ENCODE data around the gene FASTKD2.

Gene FASTKD2

DNA sequence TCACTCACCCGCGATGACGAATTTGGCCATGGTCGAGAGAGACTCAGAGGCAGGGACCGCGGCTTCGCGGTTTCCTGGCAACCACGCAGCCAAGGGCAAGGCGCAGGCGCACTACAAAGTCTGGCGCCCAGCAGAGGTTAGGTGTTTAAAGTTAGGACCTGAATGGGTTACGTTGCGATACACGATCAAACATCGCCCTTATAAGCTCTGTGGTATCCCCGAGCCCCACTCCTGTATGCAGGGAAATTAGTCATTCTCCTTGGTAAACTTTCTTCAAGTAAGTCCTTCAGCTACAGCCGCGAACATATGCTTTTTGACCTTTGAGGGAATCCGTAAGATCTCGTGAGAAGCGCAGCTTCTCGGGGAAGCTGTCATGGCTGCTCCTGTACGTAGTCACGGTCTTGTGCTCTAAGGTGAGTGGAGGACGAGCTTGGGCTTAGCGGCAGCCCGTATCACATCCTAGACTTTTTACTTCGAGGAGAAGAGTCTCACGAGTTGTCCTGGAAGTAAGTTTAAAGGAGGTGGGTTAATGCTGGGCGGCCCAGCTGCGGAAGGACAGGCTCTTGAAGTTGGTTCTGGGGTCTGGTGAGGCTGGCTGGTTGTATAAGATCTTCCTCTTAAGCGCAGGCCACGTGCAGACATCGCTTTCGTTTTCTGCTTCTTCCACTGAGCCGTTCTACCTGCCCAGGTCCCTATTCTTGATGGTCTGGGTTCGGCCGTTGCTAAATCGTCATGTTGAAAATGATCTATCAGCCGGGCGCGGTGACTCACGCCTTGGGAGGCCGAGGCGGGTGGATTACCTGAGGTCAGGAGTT is at the start of gene FASTKD2, which contains the start of gene MDH1B:
FASTKD2 (plus strand) TSS at position 365 of the 815 bp plus-strand sequence. CDS start 1,088 bp downstream, outside the sequence.
MDH1B (minus strand) TSS at position 87 of the 815 bp plus-strand sequence; CDS start at position 30, 57 bp downstream.
- peak; percentile 94 for DNase-seq

DNA sequence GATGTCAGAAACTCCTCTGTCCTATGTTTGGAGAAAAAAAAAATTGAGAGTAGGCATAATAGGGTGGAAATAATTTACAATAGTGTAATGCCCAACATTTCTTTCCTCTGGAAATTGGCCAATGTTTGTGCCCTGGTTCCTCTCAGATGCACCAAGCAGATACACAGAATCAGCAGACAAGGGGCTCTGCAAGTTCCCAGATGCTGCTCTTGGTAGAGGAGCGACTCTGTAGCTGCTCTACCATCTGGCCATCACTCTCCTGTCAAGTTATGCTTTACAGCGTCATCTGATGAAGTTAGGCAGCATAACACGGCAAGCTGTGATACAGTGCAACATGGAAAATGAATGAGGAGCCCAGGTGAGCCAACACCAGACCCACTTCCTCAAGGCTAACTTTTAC is 48.8 kb upstream of the FASTKD2 start:
- no peak for DNase-seq

DNA sequence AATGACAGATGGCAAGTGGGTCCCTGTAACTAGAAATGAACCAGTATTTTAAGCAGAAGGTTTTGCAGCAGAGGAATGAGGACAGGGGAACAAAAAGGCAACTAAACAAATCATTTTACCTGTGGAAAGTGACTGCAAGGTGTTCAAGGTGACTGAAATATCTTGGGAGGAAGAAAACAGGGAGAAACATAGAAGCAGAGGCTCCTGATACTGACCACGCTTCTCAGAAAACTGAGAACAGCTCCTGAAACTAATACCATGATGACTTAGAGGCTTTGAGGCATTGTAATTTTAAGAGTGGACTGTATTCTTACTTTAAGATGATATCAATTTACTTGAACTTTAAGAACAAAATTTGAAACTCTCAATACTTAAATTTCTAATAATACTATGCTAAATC is 47.1 kb upstream of the FASTKD2 start, which contains the start of gene DYTN:
DYTN (minus strand) TSS at position 101 of the 400 bp plus-strand sequence. CDS start 117 bp downstream, outside the sequence.
- no peak for DNase-seq

DNA sequence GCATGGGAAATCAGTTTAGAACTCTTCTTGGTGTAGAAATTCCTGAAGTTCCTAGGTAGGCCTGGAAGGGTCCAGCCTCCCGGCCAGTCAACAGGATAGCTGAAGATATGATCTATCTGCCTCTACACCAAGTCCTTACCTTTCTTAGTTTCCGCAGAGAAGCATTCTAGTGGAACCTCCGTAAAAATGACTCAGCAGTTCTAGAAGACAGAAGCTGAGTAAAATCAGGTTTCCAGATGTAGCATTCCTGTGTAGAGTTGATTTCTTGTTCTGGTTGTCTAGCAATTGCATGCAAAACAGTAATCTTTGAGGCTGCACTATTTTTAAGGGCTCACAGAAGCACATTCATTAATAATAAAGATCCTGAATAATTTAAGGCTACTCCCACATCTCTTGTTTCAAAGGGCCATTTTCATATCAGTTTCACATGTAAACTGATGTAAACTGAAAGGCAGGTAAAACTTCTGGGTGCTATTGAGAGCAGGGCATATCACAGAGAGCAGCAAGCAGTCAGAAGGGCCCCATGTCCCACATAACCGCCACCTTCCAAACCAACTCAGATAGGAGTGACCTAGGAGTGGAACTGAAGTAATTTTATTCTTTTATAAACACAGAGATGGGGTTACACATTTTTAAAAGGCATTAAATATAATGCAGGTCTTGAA is 44.0 kb upstream of the FASTKD2 start:
- peak; percentile 20 for DNase-seq

DNA sequence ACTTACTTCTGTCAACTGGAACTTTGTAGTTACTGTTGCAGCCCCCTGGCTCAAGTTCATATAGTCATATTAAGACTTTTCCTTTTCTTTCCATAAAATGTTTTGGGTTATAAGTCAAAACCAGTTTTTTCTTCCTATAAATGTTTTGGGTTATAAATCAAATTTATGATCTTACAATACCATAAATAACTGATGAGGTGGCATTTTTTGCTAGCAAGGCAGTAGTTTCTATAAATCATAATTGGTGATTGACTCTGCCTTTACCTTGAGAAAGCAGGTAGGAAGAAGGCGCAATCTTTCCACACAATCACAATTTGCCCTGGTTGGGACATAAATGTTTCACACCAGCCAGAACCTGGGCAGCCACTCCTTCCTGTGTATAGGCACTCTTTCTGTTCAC is 42.1 kb upstream of the FASTKD2 start:
- no peak for DNase-seq

DNA sequence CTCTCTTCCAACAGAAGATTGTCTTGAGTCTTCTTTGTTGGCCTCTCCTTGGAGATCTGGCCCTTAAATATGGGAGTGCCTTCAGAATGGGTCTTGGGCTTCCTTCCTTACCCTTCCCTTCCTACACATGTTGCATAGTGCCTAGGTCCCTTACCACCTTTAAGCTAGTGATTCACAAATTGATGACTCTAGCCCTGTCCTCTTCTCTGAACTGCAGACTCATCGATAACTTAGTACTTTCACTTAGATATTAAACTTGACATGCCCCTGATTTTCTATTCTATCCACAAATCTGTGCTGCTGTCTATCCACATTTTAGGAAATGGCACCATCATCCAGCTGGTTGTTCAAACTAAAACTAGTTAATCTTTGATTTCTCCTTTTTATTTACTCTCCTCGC is 38.1 kb upstream of the FASTKD2 start:
- no peak for DNase-seq

DNA sequence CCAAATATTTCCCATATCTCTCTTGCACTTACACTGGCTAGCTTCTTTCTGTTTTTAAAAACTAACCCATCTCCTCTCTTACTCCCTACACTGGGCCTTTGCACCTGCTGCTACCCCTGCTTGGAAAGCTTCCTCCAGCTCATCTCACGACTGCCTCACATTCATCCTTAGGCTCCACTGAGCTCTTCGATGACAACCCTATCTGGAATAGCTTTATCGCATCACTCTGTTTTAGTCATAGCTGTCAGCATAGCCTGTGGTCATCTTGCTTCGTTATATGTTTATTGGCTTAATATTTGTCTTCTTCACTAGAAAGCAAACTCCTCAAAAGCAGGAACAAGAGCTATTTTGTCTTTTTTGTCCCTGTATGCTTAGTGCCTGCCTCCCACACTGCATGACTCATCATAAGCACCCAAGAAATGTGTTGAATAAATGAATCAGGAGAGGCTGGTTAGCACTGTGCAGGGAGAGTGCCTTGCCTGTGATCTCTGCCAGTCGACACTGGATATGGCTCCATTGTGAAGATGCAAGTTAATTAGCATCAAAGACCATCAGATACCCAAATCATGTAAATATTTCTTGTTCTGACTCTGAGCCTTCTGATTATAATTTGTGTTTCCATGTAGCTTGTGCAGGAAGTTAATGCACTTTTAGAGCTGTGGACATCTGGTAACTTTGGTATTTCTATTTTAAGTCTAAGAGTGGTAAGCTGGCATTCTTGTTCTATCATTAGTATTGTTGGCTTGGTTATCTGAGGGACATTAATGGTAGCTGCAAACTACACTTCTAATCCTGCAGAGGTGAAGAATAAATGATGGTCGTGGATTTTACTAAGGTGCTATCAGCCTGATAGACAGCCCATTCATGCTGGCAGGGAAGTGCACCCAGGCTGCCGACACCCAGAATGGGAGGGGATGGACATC is 36.9 kb upstream of the FASTKD2 start:
- DNase-seq = no peak

DNA sequence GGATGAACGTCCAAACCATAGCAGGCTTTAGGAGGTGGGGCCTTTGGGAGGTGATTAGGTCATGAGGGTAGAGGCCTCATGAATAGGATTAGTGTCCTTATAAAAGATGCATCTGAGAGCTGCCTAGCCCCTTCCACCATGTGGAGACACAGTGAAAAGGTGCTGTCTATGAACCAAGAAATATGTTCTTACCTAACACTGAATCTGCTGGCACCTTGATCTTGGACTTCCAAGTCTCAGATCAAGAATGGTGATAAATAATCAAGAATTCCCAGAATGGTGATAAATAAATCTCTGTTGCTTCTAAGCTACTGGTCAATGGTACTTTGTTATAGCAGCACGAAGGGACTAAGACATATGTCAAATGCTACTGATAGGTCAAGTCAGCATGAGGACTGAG is 32.1 kb upstream of the FASTKD2 start:
- no peak for DNase-seq

DNA sequence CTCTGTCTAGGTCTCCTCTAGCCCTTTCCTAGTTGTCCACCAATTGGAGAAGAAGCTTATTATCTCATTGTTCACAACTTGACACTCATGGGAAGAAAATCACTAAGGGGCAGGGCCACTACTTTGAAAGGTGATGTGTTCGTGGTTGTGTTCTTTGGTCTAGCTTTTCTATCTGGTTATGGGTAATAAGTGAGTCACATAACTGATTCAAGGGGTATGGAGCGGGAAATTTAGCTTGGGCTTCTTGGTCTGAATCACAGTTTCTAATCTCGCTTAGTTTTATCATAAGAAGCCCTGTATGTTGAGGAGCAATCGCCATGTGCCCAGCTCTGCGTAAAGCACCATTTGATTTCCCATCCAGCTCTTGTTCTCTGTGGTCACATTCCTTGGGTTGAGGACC is 28.5 kb upstream of the FASTKD2 start:
- DNase-seq = no peak

DNA sequence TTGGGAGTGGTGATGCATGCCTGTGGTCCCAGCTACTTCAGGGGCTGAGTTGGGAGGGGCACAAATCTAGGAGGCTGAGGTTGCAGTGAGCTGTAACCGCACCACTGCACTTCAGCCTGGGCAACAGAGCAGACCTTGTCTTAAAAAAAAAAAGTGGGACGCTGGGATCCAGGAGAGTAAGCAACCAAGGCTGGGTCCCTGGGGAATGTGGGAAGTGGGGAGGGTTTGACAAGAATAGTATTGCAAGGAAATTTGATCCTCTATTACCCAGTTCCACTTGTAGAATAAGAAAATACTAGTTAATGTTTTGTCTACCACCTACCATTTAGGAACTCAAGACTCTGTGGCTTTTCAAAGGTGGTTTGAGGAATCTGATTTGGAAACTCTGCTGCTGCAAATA is 26.1 kb upstream of the FASTKD2 start:
- DNase-seq = no peak

DNA sequence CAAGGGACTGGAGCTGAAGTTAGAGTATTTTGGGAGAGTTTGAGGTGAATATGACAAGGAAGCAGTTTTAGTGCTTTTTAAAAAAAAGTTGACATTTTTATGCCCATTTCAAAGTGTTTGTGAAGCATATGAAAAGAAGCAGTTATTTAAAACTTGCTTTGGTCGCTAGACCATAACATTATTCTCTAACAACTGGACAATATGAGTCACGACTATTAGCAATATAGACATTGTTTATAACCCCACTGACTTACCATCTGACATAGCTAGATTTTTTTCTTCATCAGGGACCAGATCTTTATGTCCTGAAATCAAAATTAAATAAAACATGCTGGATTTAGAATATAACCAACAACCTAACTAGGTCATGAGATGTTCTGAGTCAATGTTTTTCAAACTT is 24.6 kb upstream of the FASTKD2 start:
- no peak for DNase-seq

DNA sequence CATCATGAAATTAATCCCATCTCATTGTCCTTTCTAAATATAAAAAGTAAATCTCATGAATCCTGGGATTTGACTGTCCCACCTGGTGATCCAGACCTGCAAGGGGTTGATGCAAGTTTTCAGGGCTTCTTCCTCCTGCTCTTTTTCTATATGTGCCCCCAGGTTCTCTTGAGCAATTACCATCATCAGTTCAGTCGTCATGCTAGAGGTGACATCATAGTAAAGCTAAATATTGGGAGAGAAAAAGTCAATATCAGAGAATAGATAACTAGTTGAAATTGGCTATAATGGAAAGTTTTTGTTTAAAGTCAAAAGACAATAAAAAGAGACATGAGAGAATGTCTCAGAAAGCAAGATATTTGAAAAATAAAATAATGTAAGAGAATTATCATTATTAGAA is 8.6 kb upstream of the FASTKD2 start:
- no peak for DNase-seq

DNA sequence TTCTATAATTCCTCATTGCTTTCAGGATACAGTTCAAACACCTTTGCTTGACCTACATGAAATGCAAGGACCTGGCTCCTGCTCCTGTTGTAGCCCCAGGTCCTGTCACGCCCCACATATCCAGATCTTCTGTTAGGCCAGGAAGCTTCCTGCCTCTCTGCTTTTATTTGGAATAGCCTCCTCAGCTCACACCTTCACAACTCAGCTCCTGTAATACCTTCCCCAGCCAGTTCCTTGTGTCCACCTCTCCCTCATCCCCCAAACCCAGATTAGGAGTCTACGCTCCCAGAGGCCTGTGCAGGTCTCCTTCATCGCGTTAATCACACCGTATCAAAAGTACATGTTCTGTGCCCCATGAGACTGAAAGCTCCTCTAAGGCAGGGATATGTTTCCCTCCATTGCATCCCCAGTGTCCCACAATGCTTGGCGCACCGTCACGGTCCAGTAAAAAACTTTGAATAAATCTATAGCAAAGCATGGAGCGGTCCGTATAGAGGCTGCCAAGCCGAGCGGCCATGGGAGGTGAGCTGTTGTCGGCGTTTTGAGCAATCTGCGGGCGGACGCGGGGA is 649 bp upstream of the FASTKD2 start:
- DNase-seq = no peak

DNA sequence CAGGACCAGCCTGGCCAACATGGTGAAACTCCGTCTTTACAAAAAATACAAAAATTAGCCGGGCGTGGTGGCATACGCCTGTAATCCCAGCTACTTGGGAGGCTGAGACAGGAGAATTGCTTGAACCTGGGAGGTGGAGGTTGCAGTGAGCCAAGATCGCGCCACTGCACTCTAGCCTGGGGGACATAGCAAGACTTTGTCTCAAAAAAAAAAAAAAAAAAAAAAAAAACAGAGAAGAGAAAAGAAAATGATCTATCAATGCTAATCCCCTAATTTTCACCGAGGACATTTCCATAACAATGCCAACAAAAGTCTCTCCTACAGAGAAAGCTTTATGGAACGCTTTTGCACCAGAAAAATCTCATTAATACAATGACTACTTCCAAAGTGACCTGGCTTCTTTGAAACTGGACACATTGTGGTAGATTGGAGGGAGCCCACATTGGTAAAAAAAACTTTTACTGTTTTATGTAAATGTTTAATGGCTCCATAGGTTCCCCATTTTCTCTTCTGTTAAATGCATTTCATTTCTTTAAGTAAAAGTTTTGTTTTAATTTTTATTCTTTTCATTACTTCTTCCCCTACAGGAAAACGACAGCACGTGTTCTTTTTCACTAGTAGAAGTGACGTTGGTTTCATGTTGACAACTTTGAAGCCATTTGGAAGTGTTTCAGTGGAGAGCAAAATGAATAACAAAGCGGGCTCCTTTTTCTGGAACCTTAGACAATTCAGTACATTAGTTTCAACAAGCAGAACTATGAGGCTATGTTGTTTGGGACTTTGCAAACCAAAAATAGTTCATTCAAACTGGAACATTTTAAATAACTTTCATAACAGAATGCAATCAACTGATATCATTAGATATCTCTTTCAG is 888 bp downstream of the FASTKD2 start:
- DNase-seq = no peak

DNA sequence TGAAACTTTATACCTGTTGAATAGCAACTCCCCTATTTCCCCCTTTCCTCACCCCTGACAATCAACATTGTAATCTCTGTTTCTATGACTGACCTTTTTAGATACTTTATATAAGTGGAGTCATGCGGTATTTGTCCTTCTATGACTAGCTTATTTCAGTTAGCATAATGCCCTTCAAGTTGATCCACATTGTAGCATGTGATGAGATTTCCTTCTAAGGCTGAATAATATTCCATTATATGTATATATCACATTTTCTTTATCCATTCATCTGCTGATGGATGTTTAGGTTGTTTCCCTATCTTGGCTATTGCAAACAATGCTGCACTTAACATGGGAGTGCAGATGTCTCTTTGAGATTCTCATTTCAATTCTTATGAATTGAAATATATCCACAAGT is 9.5 kb downstream of the FASTKD2 start:
- DNase-seq = no peak

DNA sequence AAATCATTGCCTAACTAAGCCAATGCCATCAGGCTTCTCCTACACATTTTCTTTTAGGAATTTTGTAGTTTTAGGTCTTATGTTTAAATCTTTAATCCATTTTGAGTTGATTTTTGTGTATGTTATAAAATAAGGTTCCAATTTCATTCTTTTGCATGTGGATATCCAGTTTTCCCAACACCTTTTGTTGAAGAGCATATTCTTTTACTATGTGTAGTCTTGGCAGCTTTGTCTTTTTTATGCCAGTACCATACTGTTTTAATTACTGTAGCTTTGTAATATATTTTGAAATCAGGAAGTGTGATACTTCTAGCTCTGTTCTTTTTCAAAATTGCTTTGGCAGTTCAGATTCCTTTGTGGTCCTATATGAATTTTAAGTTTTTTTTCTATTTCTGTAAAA is 11.0 kb downstream of the FASTKD2 start:
- no peak for DNase-seq

DNA sequence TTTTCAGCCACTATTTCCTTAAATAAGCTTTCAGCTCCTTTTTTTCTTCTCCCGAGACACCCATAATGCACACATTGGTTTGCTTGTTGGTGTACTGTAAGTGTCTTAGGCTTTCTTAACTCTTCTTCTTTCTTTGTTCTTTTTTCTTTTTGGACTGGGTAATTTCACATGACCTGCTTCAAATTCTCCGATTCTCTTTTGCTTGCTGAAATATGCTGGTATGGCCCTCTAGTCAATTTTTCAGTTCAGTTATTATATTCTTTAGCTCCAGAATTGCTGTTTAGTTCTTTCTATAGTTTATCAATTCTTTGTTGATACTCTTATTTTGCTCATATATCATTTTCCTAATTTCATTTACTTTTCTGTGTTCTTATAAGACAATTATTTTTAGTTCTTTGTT is 15.3 kb downstream of the FASTKD2 start:
- DNase-seq = no peak

DNA sequence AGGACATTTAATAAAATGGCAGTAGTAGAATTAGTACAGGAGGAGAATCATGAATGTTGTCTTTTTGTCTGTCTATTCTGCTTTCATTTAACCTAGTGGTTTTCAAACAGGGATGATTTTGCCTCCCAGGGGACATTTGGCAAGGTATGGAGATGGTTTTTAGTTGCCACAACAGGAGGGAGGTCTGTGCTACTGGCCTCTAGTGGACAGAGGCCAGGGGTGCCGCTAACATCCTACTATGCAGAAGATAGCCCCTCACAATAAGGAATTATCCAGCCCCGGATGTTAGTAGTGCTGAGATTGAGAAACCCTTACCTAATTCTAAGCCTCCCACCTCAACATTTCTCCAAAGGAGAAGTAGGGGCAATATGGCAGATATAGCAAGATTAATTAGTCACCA is 18.3 kb downstream of the FASTKD2 start:
- peak; percentile 46 for DNase-seq

DNA sequence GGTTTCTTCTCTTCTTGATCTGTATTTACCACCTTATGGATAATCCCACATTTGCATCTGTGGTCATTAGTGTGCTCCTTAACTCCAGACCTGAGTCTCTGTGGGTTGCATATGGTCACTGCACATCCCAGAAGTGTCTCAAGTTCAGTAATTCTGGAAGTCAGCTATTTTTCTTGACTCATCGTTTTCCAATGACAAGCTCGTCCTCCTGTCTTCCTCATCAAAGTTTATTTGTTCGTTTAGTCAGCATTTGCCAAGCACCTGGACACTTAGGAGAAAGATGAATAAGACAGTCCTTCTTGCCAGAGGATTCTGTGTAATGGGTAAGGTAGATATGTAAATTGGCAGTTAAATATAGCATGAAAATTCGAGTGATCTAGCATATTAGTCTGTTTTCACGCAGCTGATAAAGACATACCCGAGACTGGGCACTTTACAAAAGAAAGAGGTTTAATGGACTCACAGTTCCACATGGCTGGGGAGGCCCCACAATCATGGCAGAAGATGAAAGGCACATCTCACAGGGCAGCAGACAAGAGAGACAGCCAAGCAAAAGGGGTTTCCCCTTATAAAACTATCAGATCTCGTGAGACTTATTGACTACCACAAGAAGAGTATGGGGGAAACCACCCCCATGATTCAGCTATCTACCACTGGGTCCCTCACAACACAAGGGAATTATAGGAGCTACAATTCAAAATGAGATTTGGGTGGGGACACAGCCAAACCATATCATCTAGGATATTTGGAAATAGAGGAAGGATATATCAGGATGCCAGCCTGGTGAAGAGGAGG is 19.4 kb downstream of the FASTKD2 start:
- DNase-seq = no peak

DNA sequence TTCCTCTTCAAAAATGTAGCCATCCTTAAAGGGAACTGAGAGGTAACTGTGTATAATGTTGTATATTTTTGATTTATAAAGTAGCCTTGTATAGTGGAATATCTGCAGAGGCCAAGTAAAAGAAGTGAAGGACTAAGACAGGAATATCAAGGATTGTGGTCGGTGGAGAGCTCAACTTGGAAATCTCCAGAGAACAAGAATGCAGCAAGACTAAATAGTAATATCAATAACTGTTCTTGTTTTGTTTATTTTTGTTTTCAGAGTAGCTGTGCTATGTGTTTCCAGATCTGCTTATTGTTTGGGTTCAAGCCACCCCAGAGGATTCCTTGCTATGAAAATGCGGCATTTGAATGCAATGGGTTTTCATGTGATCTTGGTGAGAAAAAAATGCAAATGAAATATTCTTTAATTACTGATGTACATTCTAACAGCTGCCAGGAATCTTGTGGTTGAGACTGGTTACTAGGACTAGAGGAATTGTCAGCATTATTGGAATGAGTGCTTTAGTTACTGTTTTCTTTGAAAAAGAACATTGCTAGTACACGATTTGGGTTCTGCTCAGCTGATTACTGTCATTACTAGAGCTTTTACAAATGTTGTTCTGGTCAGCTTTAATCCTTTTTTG is 25.0 kb downstream of the FASTKD2 start:
- DNase-seq = no peak
